GM19324 (cell line): ENCODE results near the gene FRRS1.

Experiments
- ATAC-seq: cut with Tn5 transposase; IDR thresholded peaks from one replicate; pipeline ENCODE4 v1.9.1; 2021; ENCODE audit warnings: mild to moderate bottlenecking, moderate library complexity; ENCODE audit not compliant: unreplicated experiment, low FRiP score

FRRS1 gene

GRCh38 chr1:99681583-99681982 lies 84.9 kb downstream of the FRRS1 start:
- no peak for ATAC-seq

- no peak for ATAC-seq
These were observed 86.2 kb downstream of the FRRS1 start for GRCh38 chr1:99680270-99680669.

GRCh38 chr1:99677416-99677815 lies 89.0 kb downstream of the FRRS1 start:
- no peak for ATAC-seq

- no peak for ATAC-seq
These were observed 89.6 kb downstream of the FRRS1 start for GRCh38 chr1:99676876-99677275.

- no peak for ATAC-seq
These were observed 90.4 kb downstream of the FRRS1 start for GRCh38 chr1:99675994-99676393.

- ATAC-seq = no peak
These were observed 91.1 kb downstream of the FRRS1 start for GRCh38 chr1:99675292-99675691.

- ATAC-seq = no peak
These were observed 92.0 kb downstream of the FRRS1 start for GRCh38 chr1:99674115-99675064.

- ATAC-seq = no peak
These were observed 93.1 kb downstream of the FRRS1 start for GRCh38 chr1:99673315-99673714.

- ATAC-seq = no peak
These were observed 93.8 kb downstream of the FRRS1 start for GRCh38 chr1:99672530-99673213.

GRCh38 chr1:99672038-99672437 lies 94.4 kb downstream of the FRRS1 start:
- ATAC-seq = no peak

- ATAC-seq = no peak
These were observed 95.9 kb downstream of the FRRS1 start for GRCh38 chr1:99670583-99670982.

GRCh38 chr1:99669821-99670220 lies 96.6 kb downstream of the FRRS1 start:
- no peak for ATAC-seq

- no peak for ATAC-seq
These were observed 97.1 kb downstream of the FRRS1 start for GRCh38 chr1:99669376-99669775.

- ATAC-seq = no peak
These were observed 101.2 kb downstream of the FRRS1 start for GRCh38 chr1:99665212-99665611.

GRCh38 chr1:99663501-99663900 lies 102.9 kb downstream of the FRRS1 start:
- no peak for ATAC-seq

GRCh38 chr1:99662539-99663080 lies 103.8 kb downstream of the FRRS1 start:
- ATAC-seq = no peak

GRCh38 chr1:99661780-99662179 lies 104.7 kb downstream of the FRRS1 start:
- no peak for ATAC-seq

- no peak for ATAC-seq
These were observed 105.9 kb downstream of the FRRS1 start for GRCh38 chr1:99660496-99660895.

- no peak for ATAC-seq
These were observed 106.7 kb downstream of the FRRS1 start for GRCh38 chr1:99659755-99660210.
